ENCODE results near the gene KCNMA1.

Gene KCNMA1

GRCh38 chr10:77300682-77301302 is 336.8 kb downstream of the KCNMA1 start:
- TF ChIP-seq, protein P1, sequence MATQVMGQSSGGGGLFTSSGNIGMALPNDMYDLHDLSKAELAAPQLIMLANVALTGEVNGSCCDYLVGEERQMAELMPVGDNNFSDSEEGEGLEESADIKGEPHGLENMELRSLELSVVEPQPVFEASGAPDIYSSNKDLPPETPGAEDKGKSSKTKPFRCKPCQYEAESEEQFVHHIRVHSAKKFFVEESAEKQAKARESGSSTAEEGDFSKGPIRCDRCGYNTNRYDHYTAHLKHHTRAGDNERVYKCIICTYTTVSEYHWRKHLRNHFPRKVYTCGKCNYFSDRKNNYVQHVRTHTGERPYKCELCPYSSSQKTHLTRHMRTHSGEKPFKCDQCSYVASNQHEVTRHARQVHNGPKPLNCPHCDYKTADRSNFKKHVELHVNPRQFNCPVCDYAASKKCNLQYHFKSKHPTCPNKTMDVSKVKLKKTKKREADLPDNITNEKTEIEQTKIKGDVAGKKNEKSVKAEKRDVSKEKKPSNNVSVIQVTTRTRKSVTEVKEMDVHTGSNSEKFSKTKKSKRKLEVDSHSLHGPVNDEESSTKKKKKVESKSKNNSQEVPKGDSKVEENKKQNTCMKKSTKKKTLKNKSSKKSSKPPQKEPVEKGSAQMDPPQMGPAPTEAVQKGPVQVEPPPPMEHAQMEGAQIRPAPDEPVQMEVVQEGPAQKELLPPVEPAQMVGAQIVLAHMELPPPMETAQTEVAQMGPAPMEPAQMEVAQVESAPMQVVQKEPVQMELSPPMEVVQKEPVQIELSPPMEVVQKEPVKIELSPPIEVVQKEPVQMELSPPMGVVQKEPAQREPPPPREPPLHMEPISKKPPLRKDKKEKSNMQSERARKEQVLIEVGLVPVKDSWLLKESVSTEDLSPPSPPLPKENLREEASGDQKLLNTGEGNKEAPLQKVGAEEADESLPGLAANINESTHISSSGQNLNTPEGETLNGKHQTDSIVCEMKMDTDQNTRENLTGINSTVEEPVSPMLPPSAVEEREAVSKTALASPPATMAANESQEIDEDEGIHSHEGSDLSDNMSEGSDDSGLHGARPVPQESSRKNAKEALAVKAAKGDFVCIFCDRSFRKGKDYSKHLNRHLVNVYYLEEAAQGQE (IDR thresholded peaks at IDR 0.05; ENCODE audit: low read depth), result no peak
- TF ChIP-seq, protein P2, sequence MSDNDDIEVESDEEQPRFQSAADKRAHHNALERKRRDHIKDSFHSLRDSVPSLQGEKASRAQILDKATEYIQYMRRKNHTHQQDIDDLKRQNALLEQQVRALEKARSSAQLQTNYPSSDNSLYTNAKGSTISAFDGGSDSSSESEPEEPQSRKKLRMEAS (IDR thresholded peaks at IDR 0.05), result no peak
- TF ChIP-seq CEBPB (IDR thresholded peaks at IDR 0.05), result no peak
- TF ChIP-seq TCF12 (IDR thresholded peaks at IDR 0.05; ENCODE audit: low read depth), result no peak
- no peak for TF ChIP-seq FOXM1 (IDR thresholded peaks at IDR 0.05; ENCODE audit: borderline replicate concordance, low read depth)
- no peak for TF ChIP-seq EP300 (IDR thresholded peaks at IDR 0.05; ENCODE audit: borderline replicate concordance)

DNA sequence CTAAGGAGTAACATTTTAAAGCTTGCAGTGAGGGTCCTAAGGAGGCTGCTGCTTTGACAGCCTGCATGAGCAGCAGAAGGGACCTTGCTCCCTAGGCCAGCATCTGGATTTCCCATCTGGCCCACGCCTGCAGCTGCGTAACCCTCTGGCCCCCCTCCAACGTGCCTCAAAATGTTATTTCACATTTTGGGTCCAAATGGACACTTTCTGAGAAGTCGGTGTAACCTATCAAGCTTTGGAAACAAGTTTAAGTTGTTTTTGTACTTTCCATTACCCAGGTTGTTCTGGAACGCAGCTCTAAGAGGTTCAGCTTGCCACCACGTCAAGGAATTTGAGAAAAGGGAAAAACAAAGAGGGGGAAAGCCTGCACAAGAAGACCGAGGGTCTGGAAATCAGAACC is 338.3 kb downstream of the KCNMA1 start:
- TF ChIP-seq TCF12 (IDR thresholded peaks at IDR 0.05; ENCODE audit: low read depth), result no peak
- no peak for TF ChIP-seq CREB1 (IDR thresholded peaks at IDR 0.05; ENCODE audit: low read depth)
- no peak for TF ChIP-seq TAF1 (IDR thresholded peaks at IDR 0.05; ENCODE audit: low read depth)
- TF ChIP-seq EP300 (IDR thresholded peaks at IDR 0.05; ENCODE audit: borderline replicate concordance), result no peak

DNA sequence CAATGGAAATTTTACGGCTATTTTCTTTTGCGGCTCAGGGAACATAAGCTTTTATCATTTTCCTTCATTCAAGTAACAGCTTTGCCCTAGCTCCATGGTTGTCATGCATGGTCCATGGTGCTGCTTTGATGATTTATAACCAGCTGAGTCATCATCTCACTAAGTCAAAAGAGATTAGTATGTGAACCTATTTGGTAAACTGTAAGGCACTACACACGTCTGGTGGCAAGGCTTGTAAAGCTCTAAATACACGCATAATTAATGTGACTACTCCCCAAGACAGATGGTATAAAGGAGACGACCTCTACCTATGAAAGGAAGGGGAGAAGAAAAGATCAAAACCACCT is 340.2 kb downstream of the KCNMA1 start:
- no peak for TF ChIP-seq FOXM1 (IDR thresholded peaks at IDR 0.05; ENCODE audit: borderline replicate concordance, low read depth)
- no peak for TF ChIP-seq YY1 (IDR thresholded peaks at IDR 0.05; ENCODE audit: low read depth)
- TF ChIP-seq, protein P1 (IDR thresholded peaks at IDR 0.05; ENCODE audit: low read depth), result peak; percentile 60

GRCh38 chr10:77296534-77297392 is 340.8 kb downstream of the KCNMA1 start:
- TF ChIP-seq CREB1 (IDR thresholded peaks at IDR 0.05; ENCODE audit: low read depth) (no peak), EP300 (IDR thresholded peaks at IDR 0.05; ENCODE audit: borderline replicate concordance) (no peak), TEAD4 (IDR thresholded peaks at IDR 0.05) (no peak), FOXM1 (IDR thresholded peaks at IDR 0.05; ENCODE audit: borderline replicate concordance, low read depth) (no peak), YY1 (IDR thresholded peaks at IDR 0.05; ENCODE audit: low read depth) (no peak), EGR1 (IDR thresholded peaks at IDR 0.05) (no peak), NFIC (IDR thresholded peaks at IDR 0.05) (no peak), RAD21 (IDR thresholded peaks at IDR 0.05; ENCODE audit: low read depth) (no peak)

DNA sequence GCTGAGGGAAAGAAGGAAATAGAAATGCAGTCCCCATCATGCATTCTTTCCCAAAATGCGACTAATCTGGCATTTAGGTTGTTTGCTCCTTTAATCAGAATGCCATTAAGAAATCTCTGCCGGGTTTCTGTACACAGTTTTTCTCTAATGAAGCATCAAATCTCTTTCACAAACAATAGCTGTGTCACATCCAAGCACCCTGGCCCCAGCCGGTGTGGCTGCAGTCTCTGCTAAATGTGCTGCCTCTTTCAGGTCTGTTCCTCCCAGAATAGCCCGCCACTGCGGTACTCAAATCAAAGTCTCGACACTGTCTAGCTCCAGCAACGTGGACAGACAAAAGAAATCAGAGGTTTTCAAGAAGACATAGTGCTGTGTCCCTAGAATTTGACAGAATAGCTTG is 343.8 kb downstream of the KCNMA1 start:
- TF ChIP-seq CREB1 (IDR thresholded peaks at IDR 0.05; ENCODE audit: low read depth), result no peak
- TF ChIP-seq, protein P3, sequence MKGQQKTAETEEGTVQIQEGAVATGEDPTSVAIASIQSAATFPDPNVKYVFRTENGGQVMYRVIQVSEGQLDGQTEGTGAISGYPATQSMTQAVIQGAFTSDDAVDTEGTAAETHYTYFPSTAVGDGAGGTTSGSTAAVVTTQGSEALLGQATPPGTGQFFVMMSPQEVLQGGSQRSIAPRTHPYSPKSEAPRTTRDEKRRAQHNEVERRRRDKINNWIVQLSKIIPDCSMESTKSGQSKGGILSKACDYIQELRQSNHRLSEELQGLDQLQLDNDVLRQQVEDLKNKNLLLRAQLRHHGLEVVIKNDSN (IDR thresholded peaks at IDR 0.05), result no peak
- no peak for TF ChIP-seq NFIC (IDR thresholded peaks at IDR 0.05)
- TF ChIP-seq EP300 (IDR thresholded peaks at IDR 0.05; ENCODE audit: borderline replicate concordance), result no peak
- no peak for TF ChIP-seq YY1 (IDR thresholded peaks at IDR 0.05; ENCODE audit: low read depth)
- no peak for TF ChIP-seq ZBTB7A (IDR thresholded peaks at IDR 0.05; ENCODE audit: low read depth)
- no peak for TF ChIP-seq CEBPB (IDR thresholded peaks at IDR 0.05)

DNA sequence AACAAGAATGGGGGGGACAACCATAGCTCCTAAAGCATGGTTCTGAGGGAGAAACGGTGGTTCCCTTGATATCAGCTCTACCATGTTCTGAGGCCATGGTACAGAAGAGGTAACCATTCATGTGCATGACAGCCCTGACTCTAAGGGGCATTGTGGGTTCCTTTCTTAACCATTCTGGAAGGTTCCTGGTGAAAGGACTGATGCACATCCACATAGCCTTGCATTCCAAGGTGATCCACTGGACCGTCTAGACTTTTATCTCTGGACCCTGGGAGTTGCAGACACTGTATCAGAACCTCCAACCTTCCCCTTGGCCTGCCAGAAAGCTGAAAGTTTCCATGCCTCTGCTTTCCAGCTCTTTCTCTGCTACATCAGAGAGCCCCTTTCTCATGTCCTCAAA is 344.3 kb downstream of the KCNMA1 start:
- no peak for TF ChIP-seq ZBTB7A (IDR thresholded peaks at IDR 0.05; ENCODE audit: low read depth)
- no peak for TF ChIP-seq EP300 (IDR thresholded peaks at IDR 0.05; ENCODE audit: borderline replicate concordance)
- TF ChIP-seq RAD21 (IDR thresholded peaks at IDR 0.05; ENCODE audit: low read depth), result no peak
- TF ChIP-seq TCF12 (IDR thresholded peaks at IDR 0.05; ENCODE audit: low read depth), result no peak
- no peak for TF ChIP-seq FOXM1 (IDR thresholded peaks at IDR 0.05; ENCODE audit: borderline replicate concordance, low read depth)
- no peak for TF ChIP-seq YY1 (IDR thresholded peaks at IDR 0.05; ENCODE audit: low read depth)
- TF ChIP-seq CREB1 (IDR thresholded peaks at IDR 0.05; ENCODE audit: low read depth), result no peak
- TF ChIP-seq, protein P1 (IDR thresholded peaks at IDR 0.05; ENCODE audit: low read depth), result no peak
- no peak for TF ChIP-seq NFIC (IDR thresholded peaks at IDR 0.05)
- TF ChIP-seq, protein P3 (IDR thresholded peaks at IDR 0.05), result no peak
- TF ChIP-seq CEBPB (IDR thresholded peaks at IDR 0.05), result no peak
- TF ChIP-seq TAF1 (IDR thresholded peaks at IDR 0.05; ENCODE audit: low read depth), result no peak

All from Ishikawa (cell line).